Hematopoietic multipotent progenitor cell treated with erythropoietin and hydrocortisone succinate and interleukin-3 and kit ligand, for 15 days (in vitro differentiated cells): Measurements from ENCODE around the gene TM9SF1.
A peak's percentile ranks its signal among the peaks of the same experiment; 100 is the strongest.
"Not testable (repeated sequence)": the region's sequence is repeated elsewhere in the genome, so short reads cannot be mapped to it uniquely, and the experiment has no call there.

Experiments used
- DNase-seq: peaks from one replicate; pipeline ENCODE4 v3.0.0-alpha.2; 2015; ENCODE audit warnings: low spot score

TM9SF1 gene

GRCh38 chr14:24226473-24226872, 31.2 kb upstream of the TM9SF1 start:
- DNase-seq = no peak

- no peak for DNase-seq
Measured at GRCh38 chr14:24224618-24225071, 29.4 kb upstream of the TM9SF1 start.

DNA sequence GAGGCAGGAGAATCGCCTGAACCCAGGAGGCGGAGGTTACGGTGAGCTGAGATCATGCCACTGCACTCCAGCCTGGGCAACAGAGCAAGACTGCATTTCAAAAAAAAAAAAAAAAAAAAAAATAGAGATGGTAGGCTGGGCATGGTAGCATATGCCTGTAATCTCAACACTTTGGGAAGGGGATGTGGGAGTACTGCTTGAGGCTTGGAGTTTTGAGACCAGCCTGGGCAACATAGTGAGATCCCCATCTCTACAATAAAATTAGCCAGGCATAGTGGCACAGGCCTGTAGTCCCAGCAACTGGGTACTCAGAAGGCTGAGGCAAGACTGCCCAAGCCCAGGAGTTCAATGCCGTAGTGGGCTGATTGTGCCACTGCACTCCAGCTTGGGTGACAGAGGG, 27.7 kb upstream of the TM9SF1 start:
- not testable (repeated sequence) for DNase-seq

GRCh38 chr14:24219521-24219920, 24.3 kb upstream of the TM9SF1 start:
- DNase-seq = no peak

DNA sequence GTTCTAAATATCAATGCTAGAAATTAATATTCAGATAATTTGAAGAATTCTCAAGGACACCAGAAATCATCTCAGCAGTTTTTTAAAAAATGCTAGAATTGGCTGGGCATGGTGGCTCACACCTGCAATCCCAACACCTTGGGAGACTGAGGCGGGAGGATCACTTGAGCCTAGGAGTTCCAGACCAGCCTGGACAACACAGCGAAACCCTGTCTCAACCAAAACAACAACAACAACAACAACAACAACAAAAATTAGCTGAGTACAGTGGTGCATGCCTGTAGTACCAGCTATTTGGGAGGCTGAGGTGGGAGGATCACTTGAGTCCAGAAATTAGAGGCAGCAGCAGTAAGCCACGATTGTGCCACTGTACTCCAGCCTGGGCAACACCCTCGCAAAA, 23.8 kb upstream of the TM9SF1 start:
- DNase-seq = no peak

DNA sequence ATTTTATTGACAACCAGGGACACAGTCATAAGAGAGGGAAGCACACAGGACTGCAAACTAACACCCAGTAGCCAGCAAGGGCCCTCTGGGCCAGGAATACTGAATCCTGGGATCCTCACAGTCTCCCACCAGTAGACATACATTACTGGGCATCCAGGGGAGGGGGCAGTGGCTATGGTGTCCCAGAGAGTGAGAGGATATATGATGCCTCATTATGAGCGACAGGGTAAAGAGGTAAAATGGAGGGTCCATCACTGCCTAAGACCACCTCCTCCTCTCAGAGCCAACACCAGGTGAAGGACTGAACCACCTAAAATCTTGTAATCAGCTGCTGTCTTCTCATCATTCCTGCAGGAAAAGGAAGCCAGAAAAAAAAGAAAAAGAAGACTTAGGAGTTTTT, 21.6 kb upstream of the TM9SF1 start:
- DNase-seq = not testable (repeated sequence)

GRCh38 chr14:24216345-24216699, 21.1 kb upstream of the TM9SF1 start:
- DNase-seq = no peak

GRCh38 chr14:24215495-24216344, 20.5 kb upstream of the TM9SF1 start, which contains the start of gene MDP1:
TSS of gene MDP1 (minus strand) at chr14:24216066. CDS start at chr14:24215955, 111 bp downstream.
- peak; percentile 90 for DNase-seq

DNA sequence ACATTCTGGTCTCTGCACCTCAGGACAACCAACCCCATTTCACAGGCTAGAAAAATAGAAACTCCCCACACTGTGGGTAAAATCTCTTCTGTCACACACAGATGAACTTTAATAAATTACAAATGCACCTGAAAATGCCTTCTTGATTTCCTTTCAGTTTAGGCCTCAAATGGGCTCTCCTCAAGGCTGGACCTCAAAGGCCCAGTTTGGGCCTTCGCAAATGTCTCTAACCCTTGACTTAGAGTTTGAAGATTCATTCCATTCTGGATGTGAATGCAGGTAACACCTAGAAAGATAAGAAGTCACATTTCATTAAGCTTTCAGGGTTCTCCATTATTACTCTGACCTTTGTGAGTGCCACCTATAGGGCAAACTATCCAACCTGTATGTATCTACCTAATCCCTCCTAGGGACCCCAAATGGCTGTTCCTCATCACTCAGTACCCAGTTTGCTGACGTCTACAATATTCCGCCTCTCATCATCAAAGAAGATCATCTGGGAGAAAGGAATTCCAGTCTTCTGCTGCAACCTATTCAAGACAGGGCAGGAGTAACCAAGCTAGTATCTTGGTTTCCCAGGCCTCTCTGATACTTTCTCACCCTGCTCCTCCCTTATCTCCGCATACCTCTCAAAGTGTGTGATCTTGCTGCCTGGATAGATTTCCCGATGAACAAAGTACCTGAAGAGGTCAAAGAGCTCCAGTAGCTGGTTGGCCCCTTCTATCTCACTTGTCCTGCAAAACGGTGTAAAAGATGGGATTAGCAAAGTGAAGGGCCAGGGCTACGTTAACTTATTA, 18.8 kb upstream of the TM9SF1 start:
- DNase-seq = no peak

GRCh38 chr14:24212924-24213865, 18.0 kb upstream of the TM9SF1 start, which contains the start of gene CHMP4A:
TSS of gene CHMP4A (minus strand) at chr14:24213488. CDS start at chr14:24213439, 49 bp downstream.
- DNase-seq = peak; percentile 88

DNA sequence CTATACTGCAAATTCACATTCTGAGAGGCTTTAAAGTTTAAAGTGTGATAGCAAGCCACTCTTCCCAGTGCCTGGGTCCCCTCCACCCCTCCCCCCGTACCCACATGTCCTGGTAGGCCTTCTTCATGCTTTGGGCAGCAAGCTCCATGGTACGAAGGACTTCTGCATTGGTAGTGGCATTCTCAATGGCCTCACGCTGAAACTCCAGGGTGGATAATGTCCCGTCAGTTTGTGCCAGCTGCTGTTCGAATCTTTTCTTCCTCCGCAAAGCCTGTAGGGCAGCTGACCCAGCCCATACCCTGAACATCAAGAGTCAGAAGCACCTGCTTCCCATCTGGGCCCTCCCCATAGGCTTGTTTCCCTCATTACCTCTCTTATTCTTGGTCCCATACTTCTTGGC, 16.1 kb upstream of the TM9SF1 start:
- no peak for DNase-seq

DNA sequence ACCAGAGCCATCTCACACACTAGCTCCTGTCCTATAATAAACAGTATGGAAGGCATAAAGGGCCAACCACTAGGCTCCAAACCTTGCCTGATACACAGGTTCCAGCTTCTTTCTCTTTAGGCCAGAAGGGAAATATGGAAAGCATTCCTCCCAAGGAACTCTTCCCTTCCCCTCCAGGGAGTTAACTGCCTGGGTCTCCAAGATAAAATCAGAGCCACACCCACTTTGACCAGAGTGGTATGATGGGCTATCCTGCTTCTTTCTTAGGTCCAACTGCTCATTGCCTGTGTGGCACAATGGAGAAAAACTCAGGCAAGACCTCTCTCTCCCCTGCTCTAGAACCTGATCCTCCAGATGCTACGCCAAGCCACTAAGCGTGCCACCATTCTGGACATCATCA, 12.4 kb upstream of the TM9SF1 start:
- no peak for DNase-seq

GRCh38 chr14:24207104-24207551, 11.9 kb upstream of the TM9SF1 start:
- no peak for DNase-seq

- DNase-seq = no peak
Measured at GRCh38 chr14:24206260-24207103, 11.2 kb upstream of the TM9SF1 start.

GRCh38 chr14:24204163-24205146, 9.2 kb upstream of the TM9SF1 start:
- DNase-seq = no peak

DNA sequence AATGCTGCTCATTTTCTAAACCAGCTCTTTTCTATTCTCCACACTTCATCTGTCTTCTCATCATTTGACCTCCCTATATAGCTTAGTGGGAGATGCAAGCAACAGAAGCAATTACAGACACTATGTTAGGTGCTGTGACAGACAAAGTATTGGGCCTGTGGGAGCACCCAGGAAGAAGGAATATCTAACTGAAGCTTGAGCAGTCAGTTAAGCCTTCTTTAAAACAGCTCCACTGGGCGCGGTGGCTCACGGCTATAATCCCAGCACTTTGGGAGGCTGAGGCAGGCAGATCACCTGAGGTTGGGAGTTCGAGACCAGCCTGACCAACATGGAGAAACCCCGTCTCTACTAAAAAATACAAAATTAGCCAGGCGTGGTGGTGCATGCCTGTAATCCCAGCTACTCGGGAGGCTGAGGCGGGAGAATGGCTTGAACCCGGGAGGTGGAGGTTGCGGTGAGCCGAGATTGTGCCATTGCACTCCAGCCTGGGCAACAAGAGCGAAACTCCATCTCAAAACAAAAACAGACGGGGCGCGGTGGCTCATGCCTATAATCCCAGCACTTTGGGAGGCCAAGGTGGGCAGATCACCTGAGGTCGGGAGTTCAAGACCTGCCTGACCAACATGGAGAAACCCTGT, 8.1 kb upstream of the TM9SF1 start:
- DNase-seq = not testable (repeated sequence)

DNA sequence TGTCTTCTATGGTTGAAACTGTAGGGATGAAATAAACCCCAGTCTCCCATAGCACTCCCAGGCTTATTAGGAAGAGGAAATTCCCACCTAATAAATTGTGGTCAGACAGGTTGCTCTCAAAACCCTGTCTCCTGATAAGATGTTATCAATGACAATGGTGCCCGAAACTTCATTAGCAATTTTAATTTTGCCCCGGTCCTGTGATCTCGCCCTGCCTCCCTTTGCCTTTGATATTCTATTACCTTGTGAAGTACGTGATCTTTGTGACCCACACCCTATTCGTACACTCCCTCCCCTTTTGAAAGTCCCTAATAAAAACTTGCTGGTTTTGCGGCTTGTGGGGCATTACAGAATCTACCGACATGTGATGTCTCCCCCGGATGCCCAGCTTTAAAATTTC, 7.3 kb upstream of the TM9SF1 start:
- not testable (repeated sequence) for DNase-seq

- DNase-seq = no peak
Measured at GRCh38 chr14:24198814-24199524, 3.7 kb upstream of the TM9SF1 start.
